GM18873 (cell line): Measurements from ENCODE around the gene CDC42BPA.
A peak's percentile ranks its signal among the peaks of the same experiment; 100 is the strongest.
"Not testable (repeated sequence)": the region's sequence is repeated elsewhere in the genome, so short reads cannot be mapped to it uniquely, and the experiment has no call there.

Experiments used
- ATAC-seq: cut with Tn5 transposase; IDR thresholded peaks from one replicate; pipeline ENCODE4 v1.9.1; 2021; ENCODE audit warnings: mild to moderate bottlenecking, moderate library complexity, moderate number of reproducible peaks; ENCODE audit not compliant: unreplicated experiment, low FRiP score

CDC42BPA gene

DNA sequence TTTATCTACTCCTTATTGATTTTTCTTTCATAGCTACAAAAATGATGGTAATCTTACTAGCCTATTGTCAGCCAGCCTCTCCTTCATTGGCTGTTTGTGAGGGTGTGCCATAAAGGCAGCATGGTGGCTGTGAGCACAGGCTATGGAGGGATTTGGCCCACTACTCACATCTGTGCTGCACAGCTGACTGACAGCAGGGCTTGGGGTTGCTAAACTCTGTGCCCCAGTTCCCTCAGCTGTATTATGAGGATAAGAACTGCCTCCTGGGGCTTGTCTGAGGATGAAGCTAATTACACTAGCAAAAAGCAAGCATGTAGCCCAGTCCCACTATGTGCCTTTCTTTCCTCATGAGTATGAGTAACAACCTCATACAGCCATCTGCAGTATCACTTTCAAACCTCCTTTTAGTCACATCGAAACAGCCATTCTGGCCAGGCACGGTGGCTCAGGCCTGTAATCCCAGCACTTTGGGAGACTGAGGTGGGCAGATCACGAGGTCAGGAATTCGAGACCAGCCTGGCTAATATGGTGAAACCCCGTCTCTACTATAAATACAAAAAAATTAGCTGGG, 312.0 kb downstream of the CDC42BPA start:
- no peak for ATAC-seq

DNA sequence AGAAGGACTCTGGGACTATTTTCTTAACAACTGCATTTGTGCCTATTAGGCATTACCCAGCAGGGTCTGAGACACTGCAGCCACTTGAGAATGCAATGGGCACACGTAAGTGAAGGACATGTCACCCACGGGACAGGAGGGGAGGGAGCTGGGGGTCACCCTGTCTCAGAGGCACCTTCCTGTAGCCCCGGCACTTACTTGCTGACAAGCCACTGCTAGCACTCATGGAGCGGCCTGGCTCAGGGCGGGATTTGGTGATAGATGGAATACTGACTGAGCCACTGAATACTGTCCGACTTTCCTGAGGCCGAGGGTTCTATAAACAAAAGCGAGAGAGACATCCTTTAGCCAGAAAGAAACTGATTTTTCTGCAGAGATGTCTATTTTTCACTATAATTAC, 313.5 kb downstream of the CDC42BPA start:
- ATAC-seq, result no peak

DNA sequence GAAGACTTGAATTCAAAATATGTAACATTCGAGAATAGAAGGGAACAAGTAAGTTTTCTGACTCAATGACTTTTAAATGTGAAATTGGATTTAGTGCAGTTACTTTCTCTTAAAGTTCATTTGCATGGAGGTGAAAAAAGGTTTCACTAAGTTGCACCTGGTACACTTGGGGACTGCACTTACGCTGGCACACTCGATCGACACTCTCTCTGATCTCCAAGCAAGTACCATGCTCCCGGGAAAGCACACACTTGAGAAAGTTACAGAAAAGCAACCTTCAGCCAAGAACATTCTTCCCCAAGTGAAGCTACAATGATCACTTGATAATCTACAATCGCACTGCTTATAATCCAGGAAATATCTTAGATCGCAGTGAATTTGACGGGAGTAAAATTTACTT, 315.1 kb downstream of the CDC42BPA start:
- ATAC-seq, result no peak

DNA sequence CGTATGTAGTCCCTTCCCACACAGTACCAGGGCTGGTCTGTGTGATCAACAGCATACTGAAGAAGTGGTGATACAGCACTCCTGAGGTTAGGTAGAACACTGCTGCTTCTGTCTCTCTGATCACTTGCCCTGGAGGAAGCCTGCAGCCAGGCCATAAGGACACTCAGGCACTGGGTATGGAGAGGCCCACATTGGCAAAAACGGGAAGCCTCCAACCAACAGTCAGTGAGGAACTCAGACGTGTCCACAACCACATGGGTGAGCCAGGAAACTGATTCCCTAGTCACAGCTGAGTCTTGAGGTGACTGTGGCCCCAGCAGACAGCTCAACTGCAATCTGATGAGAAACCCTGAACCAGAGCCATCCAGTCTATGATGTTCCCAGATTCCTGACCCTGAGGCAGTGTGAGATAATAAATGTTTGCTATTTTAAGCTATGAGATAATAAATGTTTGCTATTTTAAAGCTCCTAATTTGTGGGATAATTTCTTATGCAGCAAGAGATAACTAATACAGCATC, 315.7 kb downstream of the CDC42BPA start:
- no peak for ATAC-seq

DNA sequence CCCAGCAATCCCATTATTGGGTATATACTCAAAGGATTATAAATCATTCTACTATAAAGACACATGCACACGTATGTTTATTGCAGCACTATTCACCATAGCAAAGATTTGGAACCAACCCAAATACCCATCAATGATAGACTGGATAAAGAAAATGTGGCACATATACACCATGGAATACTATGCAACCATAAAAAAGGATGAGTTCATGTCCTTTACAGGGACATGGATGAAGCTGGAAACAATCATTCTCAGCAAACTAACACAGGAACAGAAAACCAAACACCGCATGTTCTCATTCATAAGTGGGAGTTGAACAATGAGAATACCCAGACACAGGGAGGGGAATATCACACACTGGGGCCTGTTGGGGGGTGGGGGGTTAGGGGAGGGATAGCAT, 318.7 kb downstream of the CDC42BPA start:
- ATAC-seq, result not testable (repeated sequence)

DNA sequence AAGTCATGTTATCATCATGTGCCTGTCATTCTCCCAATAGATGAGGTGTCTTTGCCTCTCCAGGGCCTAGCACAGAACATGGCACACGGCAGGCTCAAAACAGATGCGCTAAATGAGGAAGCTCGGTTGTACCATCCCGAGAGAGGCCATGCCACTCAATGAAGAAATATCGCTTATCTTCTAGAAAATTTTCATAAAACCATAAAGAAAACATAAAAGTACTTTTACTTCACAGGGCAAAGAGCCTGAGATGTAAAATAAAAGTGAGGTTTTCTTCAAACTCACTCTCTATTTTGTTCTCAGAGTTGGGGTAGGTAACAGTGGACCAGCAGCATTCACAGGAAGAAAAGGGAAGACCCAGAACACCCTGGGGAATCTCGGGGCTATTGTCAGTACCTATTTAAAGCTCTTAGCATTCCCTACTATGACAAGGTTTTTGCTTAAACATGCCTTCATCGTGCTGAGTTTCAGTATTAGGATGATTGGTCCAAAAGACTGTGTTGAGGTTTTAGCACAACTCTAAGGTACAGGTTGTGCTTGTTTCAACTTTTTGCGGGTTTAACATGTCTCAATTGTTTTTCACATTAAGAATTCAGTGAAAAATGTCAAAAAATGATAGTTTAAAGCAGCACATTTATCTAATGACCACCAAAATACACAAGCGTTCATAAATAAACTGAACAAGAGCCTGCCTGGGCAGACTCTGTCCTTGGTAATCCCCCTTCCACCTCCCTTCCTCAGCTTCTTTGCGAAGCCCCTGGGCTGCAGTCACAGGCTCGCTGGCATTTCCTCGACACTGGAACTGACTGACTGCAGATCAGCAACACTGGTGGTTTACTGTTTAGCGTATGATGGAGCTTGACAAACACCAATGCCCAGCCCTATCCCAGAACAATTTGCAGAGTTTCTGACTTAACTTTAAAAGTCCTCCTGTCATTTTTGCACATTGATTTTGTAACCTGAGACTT, 322.6 kb downstream of the CDC42BPA start:
- ATAC-seq, result peak; percentile 97

DNA sequence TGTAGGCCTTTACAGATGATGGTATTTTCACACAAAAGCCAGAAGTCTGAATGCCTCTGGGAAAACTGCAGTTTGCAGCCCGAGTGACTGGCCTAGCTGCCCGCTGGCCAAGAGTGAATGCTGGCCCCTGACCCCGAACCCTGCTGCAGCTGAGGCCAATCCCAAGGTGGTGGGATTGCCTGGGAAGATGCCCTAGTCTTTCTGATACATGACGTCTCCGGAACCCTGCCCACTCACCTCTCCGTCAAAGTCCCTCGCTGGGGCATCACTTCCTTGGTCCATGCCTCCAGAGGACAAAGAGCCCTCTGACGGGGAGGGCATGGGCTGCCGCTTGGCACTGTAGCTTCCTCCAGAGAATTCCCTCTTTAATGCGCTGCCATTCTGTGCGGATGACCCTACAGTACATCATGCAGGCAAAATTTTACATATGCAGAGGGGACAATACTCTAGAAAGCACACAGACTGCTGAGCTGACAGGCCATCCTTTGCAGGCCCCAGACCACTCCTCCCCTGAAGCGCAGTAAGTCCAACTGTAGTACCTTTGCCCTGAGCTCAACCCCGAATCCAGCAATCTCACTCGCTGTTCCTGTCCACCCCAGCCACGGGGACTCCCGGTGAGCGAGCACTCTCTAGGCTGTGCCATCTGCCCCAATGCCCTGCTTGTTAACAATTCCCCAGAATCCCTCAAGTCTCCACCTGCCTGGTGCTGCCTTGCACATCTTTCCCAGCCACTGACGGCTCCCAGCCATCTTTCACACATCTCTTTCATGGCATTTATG, 323.5 kb downstream of the CDC42BPA start:
- peak; percentile 3 for ATAC-seq

DNA sequence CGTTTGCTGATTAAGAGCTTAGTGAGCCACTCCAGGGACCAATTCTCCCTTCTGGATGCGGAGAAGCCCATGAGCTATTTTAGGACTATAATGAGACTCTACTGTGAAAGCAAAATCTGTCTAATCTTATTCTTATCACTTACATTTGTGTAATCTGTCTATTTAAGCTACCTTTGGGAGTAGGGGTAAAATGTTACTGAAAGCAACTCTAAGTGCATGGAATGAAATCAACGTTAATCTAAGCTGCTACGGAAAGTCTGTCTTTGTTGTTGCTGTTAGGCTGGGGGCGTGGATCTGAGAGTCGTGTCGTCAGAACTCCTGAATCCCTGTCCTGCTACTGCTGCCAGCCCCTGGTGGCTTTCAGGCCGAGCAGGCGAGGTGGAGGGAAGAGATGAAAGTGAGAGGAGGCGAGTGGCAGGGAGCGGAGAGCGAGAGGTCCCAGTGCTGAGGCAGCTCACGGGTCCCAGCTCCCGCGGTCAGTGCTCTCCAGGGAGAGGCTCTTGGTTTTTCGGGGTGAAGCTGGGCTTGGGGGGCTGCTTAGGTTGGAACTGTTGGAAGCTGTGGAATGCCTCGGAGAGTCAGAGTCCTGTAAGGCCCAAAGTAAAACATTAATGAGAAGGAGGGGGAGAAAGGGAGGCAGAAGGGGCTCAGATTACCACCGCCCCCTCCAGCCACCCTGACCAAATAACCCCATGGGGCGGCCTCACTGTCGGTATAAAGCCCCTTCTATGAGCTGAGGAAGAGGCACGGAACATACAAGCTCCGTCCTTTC, 324.3 kb downstream of the CDC42BPA start:
- no peak for ATAC-seq

DNA sequence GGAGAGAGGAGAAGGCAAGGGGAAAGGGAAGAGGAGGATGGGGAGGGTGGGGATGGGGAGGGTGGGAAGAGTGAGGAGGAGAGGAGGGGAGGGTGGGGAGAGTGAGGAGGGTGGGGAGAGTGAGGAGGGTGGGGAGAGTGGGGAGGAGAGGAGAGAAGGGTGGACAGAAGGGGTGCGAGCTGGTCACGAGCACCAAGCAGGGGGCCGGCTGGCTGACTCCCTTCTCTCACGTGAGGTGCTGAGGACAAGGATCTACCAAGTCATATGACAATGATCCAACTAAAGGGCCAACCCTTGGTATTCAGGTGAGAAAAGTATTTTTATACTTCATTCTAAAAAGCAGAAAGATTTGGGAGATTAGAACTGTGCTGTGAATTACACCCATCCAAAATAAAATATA, 326.4 kb downstream of the CDC42BPA start:
- ATAC-seq, result no peak

DNA sequence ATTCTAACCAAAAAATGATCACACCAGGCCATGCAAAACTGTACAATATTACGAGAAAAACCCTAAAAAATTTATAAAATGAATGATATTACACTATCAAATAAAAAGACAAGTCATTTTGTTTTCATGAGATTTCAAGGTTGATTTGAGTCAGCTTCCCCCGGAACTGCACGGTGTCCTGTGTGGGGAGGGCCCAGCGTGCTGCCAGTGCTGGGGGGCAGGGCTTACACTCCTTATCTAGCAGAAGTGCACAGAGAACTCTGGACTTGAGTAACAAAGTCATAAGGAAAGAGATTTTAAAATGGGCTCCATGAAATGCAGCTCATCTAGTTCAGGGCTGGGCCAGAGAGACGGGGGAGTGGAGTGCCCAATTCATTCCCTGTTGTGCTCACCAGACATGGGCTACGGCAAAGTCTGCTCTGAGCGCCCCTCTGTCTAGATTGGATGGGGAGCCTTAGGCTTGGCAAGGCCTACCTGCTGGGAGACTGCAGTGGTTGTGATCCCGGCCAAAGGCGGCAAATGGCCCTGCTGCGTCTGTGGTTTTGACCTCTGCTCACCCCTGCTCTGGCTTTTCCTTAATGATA, 328.1 kb downstream of the CDC42BPA start:
- ATAC-seq, result no peak

DNA sequence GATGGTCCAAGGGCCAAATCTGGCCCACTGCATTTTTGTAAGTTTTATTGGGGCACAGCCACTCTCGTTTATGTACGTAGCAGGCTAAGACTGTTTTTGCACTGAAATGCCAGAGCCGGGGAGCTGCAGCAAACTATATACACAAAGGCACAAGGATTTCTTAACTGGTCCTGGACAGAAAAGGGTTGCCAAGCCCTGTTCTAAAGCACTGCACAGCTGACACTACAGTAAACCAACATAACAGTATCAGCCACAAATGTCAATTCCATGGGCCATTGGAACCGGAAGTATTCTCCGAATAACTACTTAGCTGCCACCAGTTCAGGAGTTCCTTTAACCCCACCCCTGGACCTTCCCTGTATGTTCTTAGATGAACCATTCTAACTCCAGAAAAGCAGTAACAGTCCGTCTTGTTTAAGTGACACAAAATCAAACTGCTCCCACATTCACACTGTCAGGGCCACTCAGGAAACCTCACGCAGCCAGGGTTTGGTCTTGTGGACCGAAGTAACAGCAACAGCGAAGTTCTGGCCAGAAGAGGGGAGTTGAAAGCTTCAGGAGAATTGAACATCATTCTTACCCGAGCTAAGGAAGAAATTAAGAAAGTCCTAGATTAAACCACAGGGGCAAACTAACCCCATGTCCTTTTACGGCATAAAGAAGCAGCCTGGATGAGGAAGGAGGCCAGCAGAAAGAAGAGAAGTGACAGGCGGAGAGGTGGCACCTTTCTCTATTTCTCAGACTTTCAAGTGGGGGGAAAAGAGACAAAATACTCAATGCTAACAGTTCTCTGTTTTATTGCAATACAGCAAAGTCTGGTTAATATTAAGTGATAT, 329.0 kb downstream of the CDC42BPA start:
- ATAC-seq, result no peak

DNA sequence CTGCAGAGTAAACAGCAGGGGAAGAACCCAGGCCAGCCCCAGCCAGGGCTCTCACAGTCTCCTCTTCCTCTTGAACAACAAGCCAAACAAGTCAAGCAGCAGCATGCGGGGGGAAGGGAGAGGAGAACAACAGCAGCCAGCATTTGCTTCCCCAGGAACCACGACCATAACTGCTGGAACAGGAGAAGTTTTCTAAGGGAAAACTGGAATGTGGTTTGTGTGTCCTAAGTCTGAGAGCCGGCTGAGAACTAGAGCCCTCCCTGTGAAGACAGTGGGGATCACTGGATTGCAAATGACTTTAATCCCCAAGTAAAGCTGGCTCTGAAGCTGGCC, 330.0 kb downstream of the CDC42BPA start:
- no peak for ATAC-seq

DNA sequence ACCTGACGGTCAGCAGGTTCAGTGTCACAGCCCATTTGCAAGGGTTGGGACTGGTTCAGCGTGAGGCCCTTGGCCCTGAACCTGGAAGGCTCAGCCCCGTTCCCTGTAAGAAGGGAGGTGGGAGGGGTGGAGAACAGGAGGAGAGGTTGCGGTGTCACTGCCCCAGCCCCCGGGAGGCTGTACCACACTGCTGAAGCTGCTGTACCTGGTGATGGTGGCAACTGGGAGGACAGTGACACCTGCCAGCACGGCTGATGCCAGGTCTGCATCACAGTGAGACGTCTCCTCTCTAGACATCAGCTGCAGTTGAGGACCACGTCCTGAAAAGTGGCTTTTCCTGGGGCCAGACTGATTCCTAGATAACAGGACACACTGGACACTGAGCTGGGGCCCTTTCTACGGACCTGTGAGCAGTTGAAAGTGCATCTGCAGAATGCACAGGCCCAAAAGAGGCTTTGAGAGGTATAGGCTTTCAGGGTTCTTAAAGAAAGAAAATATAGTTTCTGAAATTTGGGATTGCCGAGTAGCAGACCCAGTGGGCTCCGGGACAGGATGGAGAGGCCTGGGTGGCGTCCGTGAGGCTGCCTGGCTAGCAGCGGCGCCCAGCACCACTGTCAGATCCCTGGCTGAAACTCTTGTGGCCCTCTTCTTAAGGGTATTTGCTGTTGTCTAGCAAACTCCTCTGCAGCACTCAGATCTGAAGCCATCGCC, 330.5 kb downstream of the CDC42BPA start:
- ATAC-seq, result no peak

DNA sequence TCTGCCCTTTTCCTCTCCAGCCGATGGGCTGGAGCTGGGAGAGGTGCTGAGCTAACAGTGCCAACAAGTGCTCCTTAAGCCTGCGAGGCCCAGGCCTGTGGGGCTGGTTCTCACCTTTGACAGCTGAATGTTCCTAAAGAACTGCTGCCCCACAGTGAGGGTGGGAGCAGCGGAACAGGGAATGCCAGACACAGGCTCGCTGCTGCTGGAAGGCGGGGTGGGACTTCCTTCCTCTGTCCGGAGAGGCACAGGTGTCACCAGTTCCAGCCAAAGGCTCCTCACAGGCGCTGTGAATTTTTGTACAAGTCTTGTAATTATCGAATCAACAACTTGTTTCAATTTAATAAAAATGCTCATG, 331.1 kb downstream of the CDC42BPA start:
- ATAC-seq, result no peak

DNA sequence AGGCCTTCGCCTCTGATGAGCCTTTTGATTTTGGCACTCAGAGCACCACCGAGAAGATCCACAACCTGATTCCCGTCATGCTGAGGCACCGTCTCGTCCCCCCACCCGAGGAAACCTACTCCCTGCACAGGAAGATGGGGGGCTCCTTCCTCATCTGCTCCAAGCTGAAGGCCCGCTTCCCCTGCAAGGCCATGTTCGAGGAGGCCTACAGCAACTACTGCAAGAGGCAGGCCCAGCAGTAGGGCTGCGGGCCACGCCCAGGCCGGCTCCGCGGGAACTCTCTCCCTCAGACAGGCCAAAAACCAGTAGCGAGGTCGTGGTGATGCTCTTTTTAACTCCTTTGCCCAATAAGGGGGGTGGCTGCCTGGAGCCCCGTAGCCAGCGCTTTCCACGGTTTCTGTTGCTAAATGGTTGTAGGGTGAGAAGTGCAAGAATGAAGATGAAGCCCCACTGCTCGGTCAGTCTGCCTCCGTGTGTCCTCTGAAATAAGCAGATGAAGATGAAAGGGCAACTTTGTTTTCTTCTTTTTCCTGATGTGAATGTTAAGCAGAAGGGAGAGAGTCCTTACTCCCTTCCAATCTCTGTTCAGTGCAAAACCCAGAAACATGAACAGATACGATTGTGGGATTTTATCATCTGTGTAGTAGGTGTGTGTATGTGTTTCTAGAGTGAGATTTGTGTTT, 331.7 kb downstream of the CDC42BPA start:
- ATAC-seq, result no peak

DNA sequence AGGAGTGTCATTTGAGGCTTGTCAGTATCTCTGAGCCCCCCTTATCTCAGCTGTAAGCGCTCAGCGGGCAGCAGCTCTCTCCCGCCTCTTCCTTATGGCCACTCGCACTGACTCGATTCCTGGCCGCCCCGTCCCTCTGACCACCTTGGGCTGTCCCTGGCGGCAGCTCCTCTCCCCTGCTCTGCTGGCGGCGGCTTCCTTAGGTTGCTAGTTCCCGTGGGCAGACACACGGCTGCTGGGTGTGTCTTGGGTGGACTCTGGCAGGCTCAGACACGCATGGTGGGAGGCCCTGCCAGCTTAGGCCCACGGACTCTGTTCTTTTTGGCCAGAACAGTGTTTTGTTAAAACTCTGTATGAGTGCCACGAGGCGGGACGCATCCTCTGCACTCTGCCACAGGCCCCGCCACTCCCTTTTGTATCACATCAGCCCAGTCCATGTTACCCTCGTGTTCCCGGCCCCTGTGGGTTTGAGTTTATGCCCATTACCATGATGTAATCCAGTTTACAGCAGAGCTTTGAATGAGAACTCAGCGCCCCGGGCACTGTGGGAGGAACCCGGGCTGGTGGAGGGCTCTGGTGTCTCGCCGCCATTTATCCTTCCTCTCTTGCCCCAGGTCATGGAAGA, 332.3 kb downstream of the CDC42BPA start:
- no peak for ATAC-seq

DNA sequence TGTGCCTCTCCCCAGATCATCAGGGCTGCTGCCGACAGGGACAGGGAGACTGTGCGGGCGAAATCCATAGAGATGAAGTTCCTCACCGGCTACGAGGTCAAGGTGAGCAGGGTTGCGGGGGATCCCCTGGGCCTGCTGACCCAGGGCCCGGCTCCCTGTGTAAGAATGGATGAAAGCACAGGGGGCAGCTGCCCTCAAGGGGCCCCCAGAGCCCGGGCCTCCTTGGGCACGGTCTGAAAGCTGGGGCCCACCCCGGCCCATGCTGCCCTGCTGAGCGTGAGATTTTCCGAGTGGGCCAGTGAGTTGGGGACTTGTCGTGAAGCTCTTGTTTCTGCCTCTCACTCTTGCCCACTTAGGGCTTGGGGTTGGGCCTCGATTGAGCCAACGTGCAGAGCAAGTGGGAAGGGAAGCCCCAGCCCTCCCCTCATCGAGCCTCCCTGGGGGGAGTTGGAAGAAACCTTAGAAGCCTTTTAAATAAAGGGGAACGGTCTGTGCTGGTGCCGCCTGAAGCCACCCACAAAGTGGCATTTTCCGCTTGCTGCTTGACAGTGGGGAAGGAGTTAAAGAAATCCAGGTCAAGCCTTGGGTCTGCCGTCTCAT, 333.0 kb downstream of the CDC42BPA start:
- no peak for ATAC-seq
